ENCODE results near the gene LRPAP1.

DNA sequence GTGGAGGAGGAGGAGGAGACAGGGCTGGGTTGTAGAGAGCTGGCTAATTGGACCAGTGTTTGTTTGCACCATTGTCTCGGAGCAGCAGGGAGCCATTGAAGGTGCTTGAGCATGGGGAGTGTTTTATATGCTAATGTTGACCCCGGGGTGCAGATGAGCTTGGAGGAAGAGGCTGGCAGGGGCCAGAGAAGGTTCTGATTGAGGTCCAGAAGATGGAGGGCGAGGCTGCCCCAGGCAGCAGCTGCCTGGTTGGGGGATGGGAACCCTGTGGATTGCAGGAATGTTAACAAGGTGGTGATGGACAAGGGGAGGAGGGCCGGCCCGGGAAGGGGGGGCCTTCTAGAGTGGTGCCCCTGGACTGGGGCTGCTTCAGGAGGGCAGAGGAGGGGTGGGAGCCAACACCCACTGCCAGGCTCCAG lies 51.1 kb downstream of the LRPAP1 start:
- TF ChIP-seq, protein P1, sequence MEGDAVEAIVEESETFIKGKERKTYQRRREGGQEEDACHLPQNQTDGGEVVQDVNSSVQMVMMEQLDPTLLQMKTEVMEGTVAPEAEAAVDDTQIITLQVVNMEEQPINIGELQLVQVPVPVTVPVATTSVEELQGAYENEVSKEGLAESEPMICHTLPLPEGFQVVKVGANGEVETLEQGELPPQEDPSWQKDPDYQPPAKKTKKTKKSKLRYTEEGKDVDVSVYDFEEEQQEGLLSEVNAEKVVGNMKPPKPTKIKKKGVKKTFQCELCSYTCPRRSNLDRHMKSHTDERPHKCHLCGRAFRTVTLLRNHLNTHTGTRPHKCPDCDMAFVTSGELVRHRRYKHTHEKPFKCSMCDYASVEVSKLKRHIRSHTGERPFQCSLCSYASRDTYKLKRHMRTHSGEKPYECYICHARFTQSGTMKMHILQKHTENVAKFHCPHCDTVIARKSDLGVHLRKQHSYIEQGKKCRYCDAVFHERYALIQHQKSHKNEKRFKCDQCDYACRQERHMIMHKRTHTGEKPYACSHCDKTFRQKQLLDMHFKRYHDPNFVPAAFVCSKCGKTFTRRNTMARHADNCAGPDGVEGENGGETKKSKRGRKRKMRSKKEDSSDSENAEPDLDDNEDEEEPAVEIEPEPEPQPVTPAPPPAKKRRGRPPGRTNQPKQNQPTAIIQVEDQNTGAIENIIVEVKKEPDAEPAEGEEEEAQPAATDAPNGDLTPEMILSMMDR (conservative IDR thresholded peaks at IDR 0.05 in 1 of 2, IDR thresholded peaks at IDR 0.05 in 1 of 2; ENCODE audit: low read depth in 1 of 2, low read length in 2 of 2), result no peak
- no peak for TF ChIP-seq EZH2 (IDR thresholded peaks at IDR 0.05; ENCODE audit: low read length, missing control alignments)

Data from fibroblast of lung (primary cell).